NCI-H2171 (cell line): ENCODE measurements around the gene ALDH3A1.
"Not testable (repeated sequence)": the region's sequence is repeated elsewhere in the genome, so short reads cannot be mapped to it uniquely, and the experiment has no call there.

ENCODE experiments used
- DNase-seq: peaks from one replicate; lab custom pipeline; 2025; lab: John Stamatoyannopoulos, UW

ALDH3A1 gene

DNA sequence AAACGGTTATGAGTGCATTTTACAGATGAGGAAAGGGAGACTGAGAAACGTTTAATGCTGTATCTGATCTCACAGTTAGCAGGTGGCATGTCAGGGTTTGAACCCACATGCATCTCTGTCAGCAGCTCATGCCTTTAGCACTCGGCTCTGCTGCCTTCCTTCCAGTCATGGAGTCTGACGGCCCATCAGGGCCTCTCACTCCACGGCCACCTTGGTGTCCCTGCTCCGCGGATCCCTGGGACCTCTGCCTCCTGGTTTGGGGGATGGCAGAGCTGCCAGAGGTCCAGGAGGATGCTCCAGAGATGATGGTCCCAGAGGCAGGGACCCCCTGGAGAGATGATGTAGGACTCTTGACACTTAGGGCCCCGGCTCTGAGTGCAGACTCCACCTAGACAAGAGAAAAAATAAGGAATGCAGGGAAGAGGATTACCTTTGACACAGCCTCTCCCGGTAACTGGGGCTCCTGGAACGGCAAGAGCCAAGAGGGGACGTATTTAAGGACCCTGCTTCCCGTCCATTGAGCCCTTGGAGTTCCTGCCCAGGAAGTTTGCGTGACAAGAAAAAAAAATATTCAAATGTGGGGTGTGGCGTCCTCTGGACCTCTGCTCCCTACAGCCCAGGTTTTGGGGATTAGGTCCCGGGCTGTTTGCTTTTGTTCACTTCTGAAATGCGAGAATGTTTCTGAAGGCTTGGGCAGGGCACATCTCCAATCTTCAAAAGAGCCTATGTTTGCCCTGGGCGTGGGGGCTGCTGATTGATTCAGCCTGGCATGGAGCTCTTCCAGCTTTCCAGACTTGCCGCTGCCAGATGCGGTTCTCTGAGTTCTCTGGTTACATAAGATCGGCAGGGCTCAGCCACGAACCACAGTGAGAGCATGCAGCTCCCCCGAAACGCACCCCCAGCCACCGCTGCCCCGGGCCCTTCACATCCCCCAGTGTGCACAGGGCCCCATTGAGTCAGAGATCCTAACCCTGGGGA is at the start of gene ALDH3A1:
Gene ALDH3A1 (minus strand): TSS at position 470 of the 978 bp plus-strand sequence. CDS start 3,169 bp downstream, outside the sequence.
- peak; percentile 43 for DNase-seq

DNA sequence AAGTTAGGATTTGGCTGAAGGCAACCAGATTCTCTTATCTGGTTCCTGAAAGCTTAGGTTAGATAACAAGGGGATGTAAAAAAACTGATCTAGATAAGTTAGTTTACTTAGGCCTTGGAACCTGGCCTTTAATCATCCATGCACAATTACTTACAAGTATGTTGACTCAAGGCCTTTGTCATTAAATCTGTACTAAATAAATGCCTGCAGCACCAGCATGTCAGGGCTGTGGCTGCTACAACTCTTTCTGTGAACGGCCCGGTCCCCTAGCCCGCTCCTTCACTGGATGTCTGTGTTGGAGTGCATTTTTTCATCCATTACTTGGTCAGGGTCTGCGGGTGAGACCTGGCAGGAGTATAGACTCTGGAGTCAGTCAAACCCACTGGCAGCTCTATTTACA is 48.4 kb upstream of the ALDH3A1 start:
- no peak for DNase-seq

DNA sequence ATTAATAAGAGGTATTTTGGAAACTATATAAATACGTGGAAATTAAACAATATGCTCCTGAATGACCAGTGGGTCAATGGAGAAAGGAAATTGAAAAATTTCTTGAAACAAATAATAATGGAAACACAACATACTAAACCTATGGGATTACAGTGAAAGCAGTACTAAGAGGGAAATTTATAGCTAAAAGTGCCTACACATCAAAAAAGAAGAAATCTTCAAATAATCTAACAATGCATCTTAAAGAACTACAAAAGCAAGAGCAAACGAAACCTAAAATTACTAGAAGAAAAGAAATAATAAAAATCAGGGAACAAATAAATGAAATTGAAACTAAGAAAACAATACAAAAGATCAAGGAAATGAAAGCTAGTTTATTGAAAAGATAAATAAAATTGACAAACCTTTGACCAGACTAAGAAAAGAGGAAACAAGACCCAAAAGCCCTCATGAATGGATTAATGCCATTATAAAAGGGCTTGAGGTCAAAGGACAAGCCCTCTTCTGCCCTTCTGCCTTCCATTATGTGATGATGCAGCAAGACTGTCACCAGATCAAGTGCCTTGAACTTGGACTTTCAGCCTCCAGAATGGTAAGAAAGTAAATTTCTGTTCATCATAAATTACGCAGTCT is 43.9 kb upstream of the ALDH3A1 start:
- no peak for DNase-seq

DNA sequence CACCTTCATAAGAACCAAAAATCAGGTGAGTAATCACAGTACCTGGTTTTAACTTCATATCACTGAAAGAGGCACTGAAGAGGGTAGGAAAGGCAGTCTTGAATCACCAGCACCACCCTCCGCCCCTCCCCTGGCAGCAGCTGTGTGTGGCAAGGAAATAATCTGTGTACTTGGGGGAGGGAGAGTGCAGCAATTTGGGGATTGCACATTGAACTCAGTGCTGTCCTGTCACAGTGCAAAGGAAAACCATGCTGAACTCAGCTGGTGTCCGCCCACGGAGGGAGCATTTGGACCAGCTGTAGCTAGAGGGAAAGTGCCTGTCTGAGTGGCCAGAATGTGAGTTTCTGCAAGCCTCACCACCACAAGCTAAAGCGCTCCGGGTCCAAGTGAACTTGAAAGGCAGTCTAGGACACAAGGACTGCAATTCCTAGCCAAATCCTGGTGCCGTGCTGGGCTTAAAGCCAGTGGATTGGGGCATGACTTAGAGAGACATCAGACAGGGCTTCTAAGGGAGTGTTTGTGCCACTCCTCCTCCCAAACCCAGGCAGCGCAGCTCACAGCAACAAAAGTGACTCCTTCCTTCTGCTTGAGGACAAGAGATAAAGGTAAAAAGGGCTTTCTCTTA is 39.7 kb upstream of the ALDH3A1 start:
- DNase-seq, result no peak

DNA sequence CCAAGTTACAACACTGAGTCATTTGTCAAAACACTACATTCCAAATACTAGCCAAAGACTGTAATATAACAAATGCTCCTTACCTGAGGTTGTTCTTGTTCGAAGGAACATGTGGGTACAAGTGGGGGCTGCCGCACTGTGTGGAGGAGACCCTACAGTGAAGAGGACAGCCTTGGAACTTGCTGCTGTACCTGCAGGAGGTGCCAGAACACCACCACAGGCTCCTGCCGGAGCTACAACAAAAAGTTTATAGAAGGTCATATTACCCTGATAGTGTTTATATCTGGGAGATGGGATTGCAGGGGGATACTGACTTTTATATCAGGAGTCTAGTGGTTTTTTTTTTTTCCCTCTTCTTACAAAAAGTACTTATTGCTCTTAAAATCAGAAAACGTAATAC is 37.8 kb upstream of the ALDH3A1 start:
- DNase-seq, result no peak

DNA sequence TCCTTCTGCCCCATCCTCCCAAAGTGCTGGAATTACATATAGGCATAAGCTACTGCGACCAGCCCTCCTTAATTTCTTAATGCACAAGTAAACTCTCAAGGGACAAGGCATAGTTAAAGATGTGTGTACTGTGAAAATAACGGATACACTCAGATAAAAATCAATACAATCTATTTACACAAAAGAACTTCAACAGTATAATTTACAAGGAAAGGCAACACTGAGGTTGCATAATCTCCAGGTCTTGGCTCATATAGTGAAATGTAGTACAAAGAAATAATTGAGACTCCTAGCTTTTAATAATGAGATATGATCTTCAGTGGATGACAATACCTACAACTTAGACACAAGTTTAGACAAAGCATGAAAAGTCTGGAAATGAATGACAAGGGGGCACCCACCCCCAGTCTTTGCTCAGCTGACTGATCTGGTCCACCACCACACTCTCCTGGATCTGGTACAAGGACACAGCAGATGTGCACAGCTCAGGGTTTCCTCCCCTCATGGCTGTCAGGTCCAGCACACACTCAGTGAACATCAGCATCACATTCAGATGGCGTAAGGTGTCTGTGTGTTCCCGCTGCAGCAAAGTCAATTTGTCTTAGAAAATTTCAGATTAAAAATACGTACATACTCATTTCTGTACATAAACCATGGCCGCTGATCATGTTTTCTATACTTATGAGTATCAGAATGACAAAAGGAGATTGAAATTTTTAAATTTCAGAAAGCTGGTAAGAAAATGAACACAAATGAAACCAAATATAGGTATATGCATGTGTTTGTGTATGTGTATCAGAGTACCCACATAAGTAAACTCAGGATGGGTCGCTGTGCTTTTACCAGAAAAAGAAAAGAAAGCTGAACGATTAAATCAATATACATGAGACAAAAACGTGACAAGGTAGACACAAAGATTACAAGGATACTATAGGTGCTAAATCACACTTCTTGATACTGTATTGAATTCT is 33.7 kb upstream of the ALDH3A1 start:
- DNase-seq, result no peak

DNA sequence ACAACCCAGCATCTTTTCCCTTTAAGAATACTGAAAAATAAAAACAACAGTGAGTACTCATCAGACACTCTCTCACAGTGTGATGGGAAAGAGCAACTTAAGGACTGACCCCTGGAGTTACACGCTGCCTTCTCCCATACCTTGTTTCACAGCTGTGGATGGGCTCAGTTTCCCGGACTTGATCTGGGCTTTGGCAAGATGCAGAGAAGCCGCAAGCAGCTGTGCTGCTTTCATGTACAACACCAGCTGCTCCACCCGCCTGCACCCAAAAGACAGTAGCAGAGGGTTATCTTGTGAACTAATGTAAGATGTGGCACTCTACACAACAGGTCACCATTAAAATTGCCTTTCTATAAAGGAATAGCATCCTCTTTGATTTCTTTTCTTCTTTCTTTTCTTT is 32.7 kb upstream of the ALDH3A1 start:
- DNase-seq, result no peak

DNA sequence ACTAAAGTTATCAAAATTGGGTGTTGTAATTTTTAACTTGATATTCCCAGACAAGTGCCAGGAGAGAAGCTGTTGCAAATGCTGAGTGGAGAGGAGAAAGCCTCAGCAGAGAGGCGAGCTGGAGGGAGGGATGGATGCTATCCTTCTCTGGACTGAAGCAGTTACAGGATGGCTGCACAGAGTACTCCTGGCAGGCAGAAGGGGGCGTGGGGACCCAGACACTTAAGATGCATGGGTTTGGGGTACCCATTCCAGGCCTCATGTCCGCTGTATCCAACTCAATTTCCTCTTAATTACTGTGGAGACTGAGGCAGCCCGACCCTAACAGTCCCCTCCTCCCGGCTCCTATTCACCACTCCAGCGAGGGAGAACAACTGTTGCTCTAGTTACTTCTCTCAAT is 25.4 kb upstream of the ALDH3A1 start:
- DNase-seq, result no peak

DNA sequence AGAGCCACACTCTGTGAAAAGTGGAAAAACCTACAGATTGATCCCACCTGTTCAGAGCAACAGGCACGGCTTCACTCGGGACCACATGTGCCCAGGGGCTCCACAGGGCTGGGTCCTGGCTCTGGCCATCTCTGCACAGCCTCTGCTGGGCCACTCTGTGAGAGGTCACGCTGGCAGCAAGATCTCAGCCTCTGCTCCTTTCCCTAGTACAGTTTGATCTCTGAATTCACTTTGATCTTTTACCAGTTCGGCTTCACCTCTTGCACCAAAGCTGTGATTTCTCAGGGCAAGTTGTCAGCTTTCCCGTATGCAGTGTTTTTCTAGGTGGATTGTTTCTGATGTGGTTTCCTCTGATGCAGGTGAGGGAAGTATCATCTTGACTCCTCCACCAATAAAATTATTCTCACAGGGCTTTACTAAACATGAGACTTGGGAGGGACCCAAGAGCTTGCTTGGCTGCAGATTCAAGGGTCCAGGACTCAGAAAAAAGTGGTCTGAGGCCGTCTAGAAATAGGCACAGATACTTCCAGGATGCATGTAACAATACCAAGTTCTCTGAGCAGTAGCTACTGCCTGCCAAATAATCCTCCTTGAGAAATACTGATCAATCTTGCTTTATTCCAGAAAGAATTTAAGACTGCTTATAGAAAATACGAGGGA is 24.0 kb upstream of the ALDH3A1 start:
- DNase-seq, result no peak

DNA sequence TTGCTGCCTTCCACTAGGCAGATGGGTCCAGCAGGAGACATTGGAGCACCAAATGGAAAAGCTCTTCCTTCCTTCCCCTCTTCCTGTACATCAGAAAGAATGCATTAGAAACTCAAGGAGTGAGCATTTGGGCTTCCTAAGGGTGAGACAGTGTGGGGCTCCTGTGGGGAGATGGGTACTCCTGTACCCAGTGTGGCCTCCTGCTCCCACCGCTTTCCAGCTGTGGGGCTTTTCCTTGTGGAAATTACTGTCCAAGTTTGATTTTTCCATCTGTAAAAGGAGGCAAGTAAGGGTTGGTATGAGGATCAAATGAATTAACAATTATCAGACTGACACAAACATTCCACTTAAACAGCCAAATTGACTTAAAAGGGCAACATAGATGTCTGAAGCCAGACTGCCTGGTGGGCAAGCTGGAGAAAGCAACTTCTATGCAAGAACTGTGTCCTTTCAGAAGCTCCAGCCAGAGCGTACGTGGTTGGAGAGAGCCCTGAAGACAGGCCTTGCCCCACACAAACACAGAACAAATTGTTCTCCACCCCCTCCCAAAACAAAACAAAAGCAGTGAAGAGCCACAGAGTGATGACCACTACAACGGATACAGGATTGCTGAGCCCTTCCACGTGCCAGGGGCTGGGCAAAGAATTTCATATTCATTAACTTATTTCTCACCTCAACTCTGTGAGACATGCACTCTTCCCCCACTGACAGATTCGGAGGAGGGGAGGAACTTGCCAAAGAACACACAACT is 23.1 kb upstream of the ALDH3A1 start:
- DNase-seq, result no peak

DNA sequence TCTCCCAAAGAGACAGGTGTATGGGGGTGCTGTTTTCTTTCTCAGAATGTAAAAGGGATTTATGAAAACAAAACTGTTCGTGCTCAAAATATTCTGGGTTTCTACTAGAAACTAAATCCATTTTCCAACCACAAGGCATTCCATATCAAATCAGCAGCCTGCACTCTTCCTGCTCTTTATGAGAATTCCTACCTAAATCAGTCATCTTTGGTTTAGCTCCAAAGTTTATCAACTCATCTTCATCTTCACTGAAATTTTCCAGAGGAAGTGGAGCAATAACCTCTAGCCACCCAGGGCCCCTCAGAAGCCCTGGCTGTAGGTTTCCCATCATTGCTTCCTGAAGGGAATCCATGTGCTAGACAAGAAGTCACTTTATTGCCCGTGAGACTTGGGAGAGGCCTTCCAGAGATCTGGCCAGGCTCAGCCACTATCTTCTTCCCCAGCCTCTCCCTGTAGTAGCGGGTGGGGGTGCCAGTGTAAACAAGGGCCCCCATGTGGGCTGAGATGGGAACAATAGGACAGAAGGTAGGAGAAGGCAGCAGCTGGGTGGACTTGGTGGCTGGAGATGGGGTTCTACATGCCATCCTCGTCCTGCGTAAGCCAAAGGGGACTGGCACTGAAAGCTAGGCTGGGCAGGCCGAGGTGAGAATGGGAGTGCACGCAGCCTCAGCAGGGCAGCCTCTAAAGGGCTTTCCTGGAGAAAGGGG is 22.0 kb upstream of the ALDH3A1 start:
- no peak for DNase-seq

DNA sequence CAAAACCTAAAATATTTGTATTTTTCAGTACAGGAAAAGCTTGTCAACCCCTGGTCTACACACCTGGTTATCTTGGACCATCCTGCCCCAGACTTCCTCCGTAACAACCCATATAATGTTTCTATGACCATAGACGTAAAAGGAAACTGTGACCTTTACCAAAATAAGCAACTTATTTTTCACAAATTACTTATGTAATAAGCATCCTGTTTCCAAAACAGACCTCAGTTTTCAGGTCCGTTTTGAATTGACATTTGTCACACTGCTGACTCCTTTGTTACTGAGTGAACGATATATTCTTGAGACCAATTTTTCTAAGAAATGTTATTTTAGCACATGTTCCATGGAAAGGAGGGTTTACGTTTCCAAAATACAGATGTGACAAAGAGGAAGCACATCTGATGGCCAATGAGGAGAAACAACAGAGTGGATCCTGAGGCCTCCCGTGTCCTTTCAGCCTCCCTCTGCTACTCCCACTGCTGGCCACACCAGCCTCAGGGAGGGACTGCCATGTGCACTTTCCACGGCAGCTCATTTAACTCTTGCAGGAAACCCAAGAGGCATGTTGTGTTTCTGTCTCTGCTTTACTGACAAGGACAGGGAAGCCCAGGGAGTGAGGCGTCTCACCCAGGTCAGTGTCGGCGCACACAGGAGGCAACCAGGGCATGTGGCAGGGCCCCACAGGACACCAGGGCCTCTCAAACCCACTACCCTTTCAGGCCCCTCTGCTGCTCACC is 20.1 kb upstream of the ALDH3A1 start:
- DNase-seq, result no peak

DNA sequence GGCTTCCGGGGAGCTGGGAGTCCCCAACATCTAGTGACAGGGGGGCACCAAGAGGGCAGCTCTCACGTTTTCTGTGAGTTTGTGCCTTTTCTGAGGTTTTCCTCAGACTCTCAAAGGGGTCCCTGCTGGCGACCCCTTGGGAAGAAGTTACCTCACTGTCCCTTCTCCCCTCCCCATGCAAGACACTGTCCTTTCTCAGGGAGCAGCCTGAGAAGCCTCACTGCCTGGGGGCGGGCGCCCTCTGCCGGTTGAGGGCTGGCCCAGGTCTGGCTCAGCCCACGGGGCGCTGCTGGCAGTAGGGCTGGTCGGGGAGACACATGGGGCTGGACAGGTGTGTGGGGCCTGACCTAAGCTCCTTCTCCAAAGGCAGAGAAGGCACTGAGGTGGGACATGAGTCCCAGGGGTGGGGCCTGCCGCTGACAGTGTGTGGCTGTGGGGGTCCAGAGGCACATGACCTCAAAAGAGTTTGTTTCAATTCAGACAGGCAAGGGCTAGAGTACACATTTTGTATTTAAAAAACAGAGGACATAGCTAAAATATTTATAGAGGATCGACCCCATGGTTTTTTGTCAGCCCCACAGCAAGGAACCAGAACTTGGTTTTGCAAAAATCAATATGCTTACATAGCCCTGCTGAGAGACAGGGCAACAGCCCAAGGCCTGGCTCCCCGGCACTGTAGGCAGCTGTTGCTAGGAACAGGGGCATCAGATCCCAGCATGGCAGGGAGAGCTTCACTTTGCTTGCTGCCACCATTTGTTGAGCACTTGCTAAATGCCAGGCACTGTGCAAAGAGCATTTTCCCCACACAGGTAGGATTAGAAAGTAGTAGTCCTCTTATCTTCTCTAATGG is 18.5 kb upstream of the ALDH3A1 start:
- DNase-seq, result peak; percentile 34

DNA sequence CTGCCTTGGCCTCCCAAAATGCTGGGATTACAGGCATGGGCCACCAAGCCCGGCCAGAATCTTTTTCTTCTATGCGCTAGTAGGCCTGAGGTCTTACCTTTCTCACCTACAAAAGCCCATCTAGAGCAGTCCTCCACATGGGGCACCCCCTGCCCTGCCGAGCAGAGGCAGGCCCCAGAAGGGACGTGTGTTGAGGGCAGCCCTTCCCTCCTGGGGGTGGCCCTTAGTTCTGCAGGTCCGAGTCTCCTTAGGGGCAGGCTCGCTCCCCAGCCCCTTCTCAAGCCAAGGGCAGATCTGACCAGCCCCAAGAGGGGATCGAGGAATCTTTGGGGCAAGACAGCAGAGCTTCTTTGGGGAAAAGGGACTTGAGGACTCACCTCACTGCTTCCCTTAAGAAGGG is 17.9 kb upstream of the ALDH3A1 start:
- no peak for DNase-seq

DNA sequence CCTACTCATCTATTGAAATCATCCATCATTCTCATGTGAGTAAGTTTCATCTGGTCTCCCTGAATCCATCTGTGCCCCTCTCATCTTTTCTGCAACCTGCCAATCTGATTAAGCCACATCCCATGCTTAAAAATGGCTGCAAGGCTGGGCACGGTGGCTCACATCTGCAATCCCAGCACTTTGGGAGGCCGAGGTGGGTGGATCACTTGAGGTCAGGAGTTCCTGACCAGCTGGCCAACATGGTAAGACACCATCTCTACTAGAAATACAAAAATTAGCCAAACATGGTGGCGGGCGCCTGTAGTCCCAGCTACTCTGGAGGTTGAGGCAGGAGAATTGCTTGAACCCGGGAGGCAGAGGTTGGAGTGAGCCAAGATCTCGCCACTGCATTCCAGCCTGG is 15.9 kb upstream of the ALDH3A1 start:
- not testable (repeated sequence) for DNase-seq

DNA sequence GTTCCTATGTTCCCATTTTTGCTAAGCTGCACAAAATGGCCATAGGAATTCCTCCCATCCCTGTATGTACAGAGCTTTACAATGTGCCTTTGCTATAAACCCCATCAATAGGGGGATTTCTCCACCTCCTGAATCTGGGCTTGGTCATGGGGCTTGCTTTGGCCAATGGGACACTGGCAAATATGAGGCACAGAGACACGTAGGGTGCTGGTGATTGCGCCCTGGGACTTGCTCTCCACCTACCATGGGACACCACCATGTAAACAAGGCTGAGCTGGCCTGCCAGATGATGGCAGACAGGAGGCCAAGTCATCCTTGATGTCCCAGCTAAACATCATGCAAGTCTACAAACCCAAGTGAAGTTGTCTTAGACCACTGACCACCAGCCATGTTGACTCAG is 15.3 kb upstream of the ALDH3A1 start:
- DNase-seq, result no peak

DNA sequence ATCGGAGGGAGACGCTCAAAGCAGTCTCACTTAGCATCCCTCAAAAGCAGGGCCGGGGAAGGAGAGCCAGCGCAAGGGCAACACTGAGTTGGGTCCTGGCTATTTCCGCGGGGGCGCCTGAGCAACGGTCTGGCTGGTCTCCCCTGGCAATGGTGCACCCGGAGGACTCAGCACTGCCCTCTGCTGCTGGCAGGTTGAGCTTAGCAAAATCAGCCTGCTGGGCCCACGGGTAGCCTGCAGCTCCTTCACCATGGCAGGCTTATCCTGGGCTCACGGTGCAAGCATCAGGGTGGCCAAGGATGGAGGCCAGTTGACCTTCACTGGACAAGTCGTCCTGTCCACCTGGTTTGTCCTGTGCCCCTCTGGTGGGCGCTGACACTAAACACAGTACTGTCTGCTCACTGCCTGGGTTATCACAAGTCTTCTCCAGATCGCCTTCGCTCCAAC is 14.4 kb upstream of the ALDH3A1 start:
- peak; percentile 32 for DNase-seq

DNA sequence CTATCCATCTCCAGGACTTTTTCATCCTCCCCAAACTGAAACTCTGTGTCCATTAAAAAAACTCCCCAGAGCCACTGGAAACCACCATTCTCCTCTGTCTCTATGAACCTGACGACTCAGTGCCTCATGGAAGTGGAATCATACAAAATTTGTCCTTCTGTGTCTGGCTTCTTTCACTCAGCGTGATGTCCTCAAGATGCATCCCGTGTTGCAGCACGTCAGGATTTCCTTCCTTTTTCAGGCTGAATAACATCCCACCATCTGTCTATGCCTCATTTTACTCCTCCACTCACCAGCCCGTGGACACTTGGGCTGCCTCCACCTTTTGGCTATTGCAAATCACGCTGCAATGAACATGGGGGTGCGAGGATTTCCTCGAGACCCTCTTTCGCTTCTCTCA is 12.6 kb upstream of the ALDH3A1 start:
- DNase-seq, result no peak
